ENCODE results near the gene MTF2. TPM values are rescaled to one million over a fixed set of nuclear protein-coding genes. Genes with fewer than 3 reads are reported as not detected.
"Not testable (repeated sequence)": the region's sequence is repeated elsewhere in the genome, so short reads cannot be mapped to it uniquely, and the experiment has no call there.

The MTF2 gene
- 34.6 and 36.3 TPM in 2 replicates for total RNA-seq (2014; rRNA removed; shearing (Covaris generic); ENCODE audit: low replicate concordance)

DNA sequence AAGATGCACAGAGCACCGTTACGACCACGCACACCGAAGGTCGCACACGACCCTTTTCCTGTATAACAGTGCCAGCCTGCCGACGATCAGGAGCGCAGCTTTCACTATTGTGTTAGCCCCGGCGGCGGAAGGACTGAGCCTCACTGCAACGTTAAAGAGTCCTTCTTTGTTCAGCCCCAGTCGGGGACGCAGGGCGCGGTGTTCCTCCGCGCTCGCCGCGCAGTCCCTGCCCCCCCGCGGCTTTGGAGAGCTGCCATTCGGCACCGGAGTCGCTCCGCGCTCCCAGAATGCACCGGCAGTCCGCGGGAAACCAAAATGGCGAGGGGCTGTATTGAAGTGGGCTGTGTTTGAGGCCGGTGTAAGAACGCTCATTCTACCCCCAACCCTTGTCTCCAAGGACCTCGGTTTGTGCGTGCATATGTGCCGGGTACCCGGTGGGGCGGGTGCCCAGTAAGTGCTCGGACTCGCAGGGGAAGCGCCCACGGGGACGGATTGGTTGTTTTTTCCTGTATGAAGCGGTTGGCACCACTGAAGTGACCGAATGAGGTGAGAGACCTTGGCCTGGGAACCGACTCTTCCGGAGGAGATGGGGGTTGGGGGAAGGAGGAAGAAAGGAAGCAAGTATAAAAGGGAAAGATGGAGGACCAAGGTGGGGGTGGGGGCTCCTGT, at the start of gene MTF2:
MTF2 (plus strand) TSS at position 298 of the 669 bp plus-strand sequence; CDS start at position 542, 244 bp downstream.
- no peaks in the 10 kb centered on the region for H3K9me3 ChIP-seq (ENCODE audit: low read length)
- peak; percentile 96 for DNase-seq
- peak within 1 kb of the TSS; percentile 93 for H3K9ac ChIP-seq (ENCODE audit: low read length)
- peaks cover 55% of the 10 kb centered on the region for H3K79me2 ChIP-seq (ENCODE audit: low read length)
- H3K9me2 ChIP-seq (replicated peaks; ENCODE audit: insufficient read depth, low read length), result no peaks in the 10 kb centered on the region
- H4K20me1 ChIP-seq (ENCODE audit: insufficient read depth, low read depth, low read length), result peaks cover 7% of the 10 kb centered on the region; the same call in 1 of the 2 replicates
- peaks cover 31% of the 10 kb centered on the region for H3K36me3 ChIP-seq (ENCODE audit: insufficient read depth, low read length)
- peak within 1 kb of the TSS; percentile 97 for H3K4me3 ChIP-seq (ENCODE audit: low read length)
- H2AFZ ChIP-seq (ENCODE audit: low read length), result no peak within 1 kb of the TSS
- H3K4me1 ChIP-seq (ENCODE audit: low read length), result peaks cover 21% of the 10 kb centered on the region
- peak within 1 kb of the TSS; percentile 91 for H3K4me2 ChIP-seq (ENCODE audit: low read depth, low read length, poor library complexity, severe bottlenecking)
- H3K27me3 ChIP-seq (ENCODE audit: low read length), result no peaks in the 10 kb centered on the region
- H3K27ac ChIP-seq (ENCODE audit: low read length), result peak within 1 kb of the TSS; percentile 90

- peaks cover 81% of the 10 kb centered on the region for H3K4me1 ChIP-seq (ENCODE audit: low read length)
- H3K9ac ChIP-seq (ENCODE audit: low read length), result peak overlapping the region; percentile 31; the same call in 1 of the 2 replicates
- H2AFZ ChIP-seq (ENCODE audit: low read length), result peak overlapping the region; percentile 50; the same call in 1 of the 2 replicates
- no peaks in the 10 kb centered on the region for H3K9me3 ChIP-seq (ENCODE audit: low read length)
- peak overlapping the region; percentile 95 for H3K27ac ChIP-seq (ENCODE audit: low read length)
- DNase-seq, result peak; percentile 71
- H3K4me2 ChIP-seq (ENCODE audit: low read depth, low read length, poor library complexity, severe bottlenecking), result peak overlapping the region; percentile 49
- H3K4me3 ChIP-seq (ENCODE audit: low read length), result no peak overlapping the region
- no peaks in the 10 kb centered on the region for H3K79me2 ChIP-seq (ENCODE audit: low read length)
- no peaks in the 10 kb centered on the region for H4K20me1 ChIP-seq (ENCODE audit: insufficient read depth, low read depth, low read length)
- H3K36me3 ChIP-seq (ENCODE audit: insufficient read depth, low read length), result no peaks in the 10 kb centered on the region
- H3K9me2 ChIP-seq (replicated peaks; ENCODE audit: insufficient read depth, low read length), result no peaks in the 10 kb centered on the region
- H3K27me3 ChIP-seq (ENCODE audit: low read length), result no peaks in the 10 kb centered on the region
These were observed 49.8 kb upstream of the MTF2 start for GRCh38 chr1:93029317-93029716.

- H4K20me1 ChIP-seq (ENCODE audit: insufficient read depth, low read depth, low read length); H3K9me2 ChIP-seq (replicated peaks; ENCODE audit: insufficient read depth, low read length); H3K9me3 ChIP-seq (ENCODE audit: low read length); H3K36me3 ChIP-seq (ENCODE audit: insufficient read depth, low read length); H3K4me3 ChIP-seq (ENCODE audit: low read length); H3K4me2 ChIP-seq (ENCODE audit: low read depth, low read length, poor library complexity, severe bottlenecking); H3K9ac ChIP-seq (ENCODE audit: low read length); DNase-seq; H3K79me2 ChIP-seq (ENCODE audit: low read length); H3K27me3 ChIP-seq (ENCODE audit: low read length); H2AFZ ChIP-seq (ENCODE audit: low read length): not testable (repeated sequence)
- Histone ChIP-seq H3K27ac (ENCODE audit: low read length) (peak overlapping the region; percentile 95), H3K4me1 (ENCODE audit: low read length) (peaks cover 74% of the 10 kb centered on the region)
These were observed 48.9 kb upstream of the MTF2 start for GRCh38 chr1:93030191-93030590.

DNA sequence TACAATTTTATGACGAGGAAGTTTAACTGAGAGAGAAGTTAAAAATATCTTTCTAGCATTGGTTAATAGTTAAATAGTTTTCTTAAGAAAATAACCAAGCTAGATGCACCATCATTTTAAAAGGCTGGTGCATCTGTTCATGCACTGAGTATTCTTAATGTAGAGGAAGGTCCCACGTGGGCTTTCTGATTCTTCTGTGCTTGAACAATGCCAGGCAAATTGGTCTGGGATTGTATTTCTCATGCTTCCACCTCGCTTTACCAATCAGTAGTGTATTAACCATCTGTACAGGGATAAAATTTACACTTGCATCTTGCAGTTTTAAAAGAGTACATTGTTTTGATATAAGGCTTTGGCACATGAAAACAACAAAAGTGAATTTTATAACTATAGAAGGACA, 47.4 kb upstream of the MTF2 start:
- Histone ChIP-seq H2AFZ (ENCODE audit: low read length) (0 out of 2 replicates have a peak overlapping the region, but pooled peaks have one; percentile 16), H3K9me3 (ENCODE audit: low read length) (no peaks in the 10 kb centered on the region), H3K9me2 (replicated peaks; ENCODE audit: insufficient read depth, low read length) (no peaks in the 10 kb centered on the region), H4K20me1 (ENCODE audit: insufficient read depth, low read depth, low read length) (no peaks in the 10 kb centered on the region), H3K79me2 (ENCODE audit: low read length) (no peaks in the 10 kb centered on the region), H3K4me2 (ENCODE audit: low read depth, low read length, poor library complexity, severe bottlenecking) (peak overlapping the region; percentile 29), H3K9ac (ENCODE audit: low read length) (no peak overlapping the region), H3K36me3 (ENCODE audit: insufficient read depth, low read length) (no peaks in the 10 kb centered on the region), H3K4me3 (ENCODE audit: low read length) (no peak overlapping the region), H3K27me3 (ENCODE audit: low read length) (no peaks in the 10 kb centered on the region), H3K4me1 (ENCODE audit: low read length) (peaks cover 71% of the 10 kb centered on the region), H3K27ac (ENCODE audit: low read length) (peak overlapping the region; percentile 95)
- DNase-seq, result peak; percentile 52

GRCh38 chr1:93033029-93033428, 46.1 kb upstream of the MTF2 start:
- Histone ChIP-seq H3K9me2 (replicated peaks; ENCODE audit: insufficient read depth, low read length) (no peaks in the 10 kb centered on the region), H3K9ac (ENCODE audit: low read length) (peak overlapping the region; percentile 55), H4K20me1 (ENCODE audit: insufficient read depth, low read depth, low read length) (no peaks in the 10 kb centered on the region), H3K4me2 (ENCODE audit: low read depth, low read length, poor library complexity, severe bottlenecking) (peak overlapping the region; percentile 54), H3K79me2 (ENCODE audit: low read length) (no peaks in the 10 kb centered on the region), H3K27ac (ENCODE audit: low read length) (peak overlapping the region; percentile 95), H3K4me3 (ENCODE audit: low read length) (no peak overlapping the region), H3K9me3 (ENCODE audit: low read length) (no peaks in the 10 kb centered on the region), H3K27me3 (ENCODE audit: low read length) (no peaks in the 10 kb centered on the region), H2AFZ (ENCODE audit: low read length) (peak overlapping the region; percentile 2; the same call in 1 of the 2 replicates), H3K4me1 (ENCODE audit: low read length) (peaks cover 74% of the 10 kb centered on the region), H3K36me3 (ENCODE audit: insufficient read depth, low read length) (no peaks in the 10 kb centered on the region)
- DNase-seq, result peak; percentile 73

DNA sequence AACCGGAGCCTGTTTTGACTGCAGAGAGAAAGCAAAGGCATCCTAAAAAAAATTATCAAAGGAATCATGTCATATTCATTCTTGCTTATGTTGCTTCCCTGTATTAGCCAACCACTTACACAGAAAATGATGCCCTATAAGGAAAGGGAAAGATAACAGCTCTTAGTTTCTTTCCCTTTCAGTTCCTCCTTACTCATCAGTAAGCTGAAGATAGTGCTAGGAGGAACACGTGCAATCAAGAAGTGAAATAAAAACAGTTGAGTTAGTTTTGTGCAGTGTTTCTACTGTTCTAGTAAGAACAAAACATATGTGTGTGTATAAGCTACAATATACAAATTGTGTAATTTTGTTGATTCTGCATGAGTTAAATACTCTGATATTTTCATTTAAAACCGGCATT, 45.3 kb upstream of the MTF2 start:
- peak overlapping the region; percentile 95 for H3K27ac ChIP-seq (ENCODE audit: low read length)
- no peaks in the 10 kb centered on the region for H3K36me3 ChIP-seq (ENCODE audit: insufficient read depth, low read length)
- H3K4me2 ChIP-seq (ENCODE audit: low read depth, low read length, poor library complexity, severe bottlenecking), result peak overlapping the region; percentile 54

DNA sequence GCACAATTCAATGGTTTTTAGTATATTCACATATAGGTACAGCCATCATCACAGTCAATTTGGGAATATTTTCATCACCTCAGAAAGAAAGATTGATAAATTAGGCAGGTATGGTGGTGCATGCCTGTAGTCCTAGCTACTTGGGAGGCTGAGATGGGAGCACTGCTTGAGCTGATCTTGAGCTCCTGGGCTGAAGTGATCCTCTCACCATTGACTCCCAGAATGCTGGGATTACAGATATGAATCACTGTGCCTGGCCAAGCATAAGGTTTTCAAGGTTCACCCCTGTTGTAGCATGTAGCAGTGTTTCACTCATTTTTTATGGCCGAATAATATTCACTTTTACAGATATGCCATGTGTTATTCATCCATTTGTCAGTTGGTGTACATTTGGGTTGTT, 44.7 kb upstream of the MTF2 start:
- Histone ChIP-seq H3K36me3 (ENCODE audit: insufficient read depth, low read length) (no peaks in the 10 kb centered on the region), H3K4me2 (ENCODE audit: low read depth, low read length, poor library complexity, severe bottlenecking) (no peak overlapping the region), H3K4me1 (ENCODE audit: low read length) (peaks cover 72% of the 10 kb centered on the region), H3K27me3 (ENCODE audit: low read length) (no peaks in the 10 kb centered on the region), H2AFZ (ENCODE audit: low read length) (no peak overlapping the region), H3K27ac (ENCODE audit: low read length) (peak overlapping the region; percentile 95), H4K20me1 (ENCODE audit: insufficient read depth, low read depth, low read length) (no peaks in the 10 kb centered on the region), H3K9ac (ENCODE audit: low read length) (no peak overlapping the region), H3K79me2 (ENCODE audit: low read length) (no peaks in the 10 kb centered on the region), H3K9me2 (replicated peaks; ENCODE audit: insufficient read depth, low read length) (no peaks in the 10 kb centered on the region), H3K4me3 (ENCODE audit: low read length) (no peak overlapping the region), H3K9me3 (ENCODE audit: low read length) (no peaks in the 10 kb centered on the region)
- DNase-seq, result no peak

More for the DNA sequence above, 45.3 kb upstream of the MTF2 start:
- Histone ChIP-seq H3K4me1 (ENCODE audit: low read length) (peaks cover 72% of the 10 kb centered on the region), H3K79me2 (ENCODE audit: low read length) (no peaks in the 10 kb centered on the region), H3K27me3 (ENCODE audit: low read length) (no peaks in the 10 kb centered on the region), H3K9me3 (ENCODE audit: low read length) (no peaks in the 10 kb centered on the region), H3K9me2 (replicated peaks; ENCODE audit: insufficient read depth, low read length) (no peaks in the 10 kb centered on the region), H4K20me1 (ENCODE audit: insufficient read depth, low read depth, low read length) (no peaks in the 10 kb centered on the region), H3K4me3 (ENCODE audit: low read length) (no peak overlapping the region), H3K9ac (ENCODE audit: low read length) (peak overlapping the region; percentile 55), H2AFZ (ENCODE audit: low read length) (peak overlapping the region; percentile 2; the same call in 1 of the 2 replicates)
- peak; percentile 56 for DNase-seq

GRCh38 chr1:93036672-93037071, 42.4 kb upstream of the MTF2 start:
- no peaks in the 10 kb centered on the region for H3K9me3 ChIP-seq (ENCODE audit: low read length)
- H3K9me2 ChIP-seq (replicated peaks; ENCODE audit: insufficient read depth, low read length), result no peaks in the 10 kb centered on the region
- no peaks in the 10 kb centered on the region for H3K36me3 ChIP-seq (ENCODE audit: insufficient read depth, low read length)
- H3K4me3 ChIP-seq (ENCODE audit: low read length), result no peak overlapping the region
- DNase-seq, result no peak
- H3K79me2 ChIP-seq (ENCODE audit: low read length), result no peaks in the 10 kb centered on the region
- H3K27ac ChIP-seq (ENCODE audit: low read length), result peak overlapping the region; percentile 62; the same call in 1 of the 2 replicates
- no peak overlapping the region for H3K4me2 ChIP-seq (ENCODE audit: low read depth, low read length, poor library complexity, severe bottlenecking)
- peaks cover 55% of the 10 kb centered on the region for H3K4me1 ChIP-seq (ENCODE audit: low read length)
- no peak overlapping the region for H3K9ac ChIP-seq (ENCODE audit: low read length)
- H4K20me1 ChIP-seq (ENCODE audit: insufficient read depth, low read depth, low read length), result no peaks in the 10 kb centered on the region
- H3K27me3 ChIP-seq (ENCODE audit: low read length), result no peaks in the 10 kb centered on the region
- H2AFZ ChIP-seq (ENCODE audit: low read length), result no peak overlapping the region

All from Karpas-422 (cell line).